Measurements from ENCODE around the gene KIT.

DNA sequence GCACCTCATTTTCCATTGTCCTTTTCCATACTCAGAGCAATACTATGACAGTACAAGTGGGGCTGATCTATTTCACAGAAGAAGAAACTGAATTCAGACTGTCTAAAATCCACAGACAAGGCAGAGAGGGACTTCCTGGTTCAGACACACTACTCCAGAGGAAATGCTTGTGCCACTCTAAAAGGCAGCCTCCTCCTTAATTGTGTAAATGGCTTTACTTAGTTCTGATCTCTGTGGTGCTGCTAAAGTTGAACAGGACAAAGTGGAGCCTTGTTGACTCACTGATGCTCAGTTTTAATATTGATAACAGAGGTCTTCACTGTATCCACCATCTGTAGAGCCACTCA is 122.4 kb downstream of the KIT start:
- TF ChIP-seq, protein P1, sequence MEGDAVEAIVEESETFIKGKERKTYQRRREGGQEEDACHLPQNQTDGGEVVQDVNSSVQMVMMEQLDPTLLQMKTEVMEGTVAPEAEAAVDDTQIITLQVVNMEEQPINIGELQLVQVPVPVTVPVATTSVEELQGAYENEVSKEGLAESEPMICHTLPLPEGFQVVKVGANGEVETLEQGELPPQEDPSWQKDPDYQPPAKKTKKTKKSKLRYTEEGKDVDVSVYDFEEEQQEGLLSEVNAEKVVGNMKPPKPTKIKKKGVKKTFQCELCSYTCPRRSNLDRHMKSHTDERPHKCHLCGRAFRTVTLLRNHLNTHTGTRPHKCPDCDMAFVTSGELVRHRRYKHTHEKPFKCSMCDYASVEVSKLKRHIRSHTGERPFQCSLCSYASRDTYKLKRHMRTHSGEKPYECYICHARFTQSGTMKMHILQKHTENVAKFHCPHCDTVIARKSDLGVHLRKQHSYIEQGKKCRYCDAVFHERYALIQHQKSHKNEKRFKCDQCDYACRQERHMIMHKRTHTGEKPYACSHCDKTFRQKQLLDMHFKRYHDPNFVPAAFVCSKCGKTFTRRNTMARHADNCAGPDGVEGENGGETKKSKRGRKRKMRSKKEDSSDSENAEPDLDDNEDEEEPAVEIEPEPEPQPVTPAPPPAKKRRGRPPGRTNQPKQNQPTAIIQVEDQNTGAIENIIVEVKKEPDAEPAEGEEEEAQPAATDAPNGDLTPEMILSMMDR (IDR thresholded peaks at IDR 0.05; ENCODE audit: low read length), result no peak
- no peak for TF ChIP-seq EZH2 (optimal IDR thresholded peaks at IDR 0.05; ENCODE audit: low read depth, low read length)
